HG03457 (cell line): ENCODE data around the gene IHH.

ENCODE experiments used
- ATAC-seq: cut with Tn5 transposase; IDR thresholded peaks from one replicate; pipeline ENCODE4 v1.9.1; 2021; ENCODE audit warnings: moderate number of reproducible peaks; ENCODE audit not compliant: unreplicated experiment

Gene IHH

DNA sequence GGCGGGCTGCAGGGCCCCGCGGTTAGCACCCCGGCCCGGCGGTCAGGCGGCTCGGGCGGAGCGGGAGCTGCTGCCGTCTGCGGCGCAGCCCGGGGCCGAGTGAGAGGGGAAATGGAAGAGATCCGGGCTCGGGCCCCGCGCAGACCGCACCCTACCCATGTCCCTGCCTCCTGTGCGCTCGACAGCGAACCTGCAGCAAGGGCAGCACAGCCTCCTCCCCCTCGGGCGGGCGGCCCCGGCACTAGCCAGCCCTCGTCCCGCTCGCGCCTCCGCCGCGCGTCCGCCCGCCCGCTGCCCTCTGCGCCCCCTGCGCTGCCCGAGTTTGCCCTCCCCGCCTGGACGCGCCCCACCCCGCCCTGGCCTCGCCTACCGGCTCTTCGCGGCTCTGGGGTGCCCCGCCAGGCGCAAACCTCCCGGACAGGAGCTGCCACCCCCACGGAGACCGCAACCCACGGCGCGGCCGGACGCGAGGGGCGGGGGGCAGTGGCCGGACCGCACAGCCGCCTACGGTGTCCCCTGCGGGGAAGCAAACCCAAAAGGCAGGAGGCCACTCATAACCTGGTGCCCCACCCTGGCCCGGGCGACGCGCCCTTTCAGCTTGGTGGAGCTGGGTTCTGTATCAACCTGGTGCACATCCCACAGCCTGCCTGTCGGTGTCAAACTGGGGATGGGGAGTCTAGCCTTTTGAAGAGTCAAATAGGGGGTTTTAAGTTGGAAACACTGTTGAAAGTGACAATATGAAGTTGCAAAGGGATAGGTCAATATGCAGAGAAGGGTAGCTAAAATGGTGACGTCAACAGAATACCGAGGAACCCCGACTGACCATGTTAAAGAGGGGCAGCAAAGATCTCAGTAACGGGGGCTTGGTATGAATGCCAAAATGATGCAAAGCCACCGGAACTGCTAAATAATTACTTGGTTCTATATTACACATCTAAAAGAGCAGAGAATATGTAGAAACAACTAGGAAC lies at the start of gene IHH:
IHH (minus strand) TSS at position 101 of the 971 bp plus-strand sequence. CDS start 454 bp downstream, outside the sequence.
- no peak for ATAC-seq

DNA sequence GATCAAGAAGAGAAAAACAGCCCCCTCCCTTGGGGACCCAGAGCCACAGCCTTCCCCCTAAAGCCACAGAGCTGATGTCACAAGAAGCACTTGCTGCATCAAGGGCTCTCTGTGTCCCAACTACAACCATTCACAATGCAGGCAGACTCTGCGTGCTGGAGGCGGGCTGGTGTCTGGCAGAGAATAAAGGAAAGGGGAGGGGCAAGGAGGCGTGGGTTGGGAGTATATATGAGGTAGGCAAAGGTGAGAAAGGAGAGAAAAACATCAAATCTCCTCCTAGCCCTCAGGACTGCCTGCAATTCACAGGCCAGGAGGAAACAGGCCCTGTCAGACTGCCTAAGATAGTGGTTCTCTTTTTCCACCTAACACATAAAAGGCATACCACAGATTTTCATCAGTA lies 48.8 kb upstream of the IHH start:
- ATAC-seq = no peak

DNA sequence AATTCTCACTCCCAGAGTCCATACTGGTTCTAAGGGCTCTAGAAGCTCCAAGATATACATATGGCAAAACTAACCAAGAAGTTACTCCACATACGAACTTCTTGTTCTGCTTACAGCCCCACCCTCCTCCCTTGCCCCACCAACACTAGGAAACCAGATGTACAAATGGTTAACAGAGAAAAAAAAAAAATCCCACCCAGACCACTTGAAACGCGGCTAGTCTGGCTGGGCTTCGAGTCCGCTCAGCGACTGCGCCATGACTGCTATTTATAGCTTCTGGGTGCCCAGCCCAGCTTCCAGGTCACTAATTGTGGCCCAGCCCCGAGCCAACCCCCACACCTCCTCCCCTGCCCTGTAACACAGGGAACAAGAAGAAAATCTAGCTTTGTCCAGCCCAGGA lies 47.0 kb upstream of the IHH start:
- ATAC-seq = no peak

DNA sequence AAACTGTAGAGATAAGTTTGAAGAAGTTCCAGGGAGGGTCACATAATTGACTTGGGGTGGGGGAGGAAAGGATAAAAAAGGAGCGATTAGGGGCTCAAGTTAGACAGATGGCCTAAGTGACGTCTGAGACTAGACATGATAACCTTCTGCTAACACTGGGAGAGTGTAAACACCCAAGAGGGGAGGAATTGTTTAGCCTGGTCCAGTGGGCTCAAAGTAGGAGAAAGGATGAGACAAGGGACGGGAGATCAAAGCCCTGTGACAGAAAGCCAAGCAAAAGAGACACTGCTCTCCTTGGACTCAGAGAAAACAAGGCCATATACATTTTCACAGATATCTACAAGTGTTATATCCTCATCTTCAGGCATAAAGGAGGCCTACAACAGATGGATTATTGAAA lies 45.5 kb upstream of the IHH start:
- ATAC-seq = no peak

DNA sequence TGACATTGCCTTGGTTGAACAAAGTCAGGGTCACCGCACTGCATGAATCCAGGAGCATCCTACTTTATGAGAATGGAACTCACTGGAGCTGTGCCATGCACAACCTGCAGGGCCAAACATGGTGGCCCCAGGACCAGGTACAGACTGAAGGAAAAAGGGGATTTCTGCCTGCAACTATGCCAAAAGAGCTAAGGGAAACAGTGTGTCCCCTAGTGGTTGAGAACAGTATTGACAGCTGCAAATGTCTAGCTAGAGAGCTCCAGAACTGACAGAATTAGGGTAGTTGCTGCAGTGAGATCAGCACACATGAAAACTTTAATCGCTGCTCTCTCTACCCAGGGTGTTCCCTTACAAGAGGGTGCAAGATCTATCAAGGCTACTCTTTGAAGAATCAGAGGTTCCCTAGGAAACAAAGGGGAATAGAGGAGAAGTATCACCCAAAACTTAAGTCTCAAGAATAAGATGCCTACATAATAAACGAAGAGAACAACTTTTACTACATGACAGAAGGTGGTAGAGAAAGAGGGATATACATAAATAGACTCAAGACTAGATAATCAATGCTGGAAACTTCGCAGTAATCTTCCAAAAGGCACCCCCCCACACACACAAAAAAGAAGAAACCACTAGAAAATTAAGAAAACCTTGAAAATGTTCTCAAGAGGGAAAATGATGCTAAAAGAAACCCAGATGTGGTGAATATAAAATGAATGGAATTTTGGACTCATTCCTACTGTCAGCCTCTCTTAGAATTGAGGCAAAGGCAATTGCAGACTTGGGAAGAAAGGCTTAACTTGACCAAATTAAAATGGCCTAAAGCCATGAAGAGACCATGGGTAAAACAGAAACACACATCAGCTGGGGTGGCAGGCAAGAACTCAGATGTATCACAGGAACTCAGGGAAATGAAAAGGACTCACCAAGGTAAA lies 43.6 kb upstream of the IHH start:
- no peak for ATAC-seq

DNA sequence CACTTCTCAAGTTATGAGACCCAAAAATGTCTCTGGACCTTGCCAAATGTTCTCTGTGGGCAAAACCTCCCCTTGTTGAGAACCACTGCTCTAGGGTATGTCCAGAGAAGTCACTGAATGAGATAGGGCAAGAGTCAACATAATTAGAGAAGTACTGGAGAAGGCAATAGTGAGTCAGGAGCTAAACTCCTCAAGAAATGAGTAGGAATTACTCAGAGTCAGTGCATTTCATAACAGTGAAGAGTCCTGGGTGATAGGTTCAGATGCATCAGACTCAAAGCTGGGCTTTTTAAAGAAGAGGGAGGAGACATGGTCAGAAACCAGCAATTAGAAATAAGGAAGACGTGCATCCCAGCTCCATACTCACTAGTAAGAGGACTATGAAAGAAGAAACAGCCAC lies 38.6 kb upstream of the IHH start:
- ATAC-seq = no peak

DNA sequence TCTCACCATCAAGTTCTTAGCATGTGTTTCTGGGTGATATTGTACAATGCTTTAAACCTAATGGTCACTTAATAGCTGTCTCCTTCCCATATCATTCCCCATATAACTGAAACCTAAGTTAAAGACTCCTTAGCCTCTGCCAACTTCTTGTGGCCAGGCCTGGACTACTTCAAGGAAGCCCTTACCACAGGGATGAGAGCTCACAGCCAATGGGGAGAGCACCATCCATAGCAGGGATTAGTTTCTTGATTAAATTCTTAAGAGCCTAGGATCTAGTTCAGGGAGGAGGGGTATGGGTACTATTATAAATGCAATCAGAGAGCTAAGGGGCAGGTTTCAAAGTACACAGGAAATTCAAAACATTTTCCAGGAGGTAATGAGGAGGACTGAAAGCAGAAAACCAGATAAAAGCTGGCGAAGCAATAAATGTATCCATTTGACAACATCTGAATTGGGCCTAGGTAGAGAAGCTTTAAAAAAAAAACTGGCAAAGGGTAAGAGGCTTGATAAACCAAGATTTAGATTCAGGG lies 34.8 kb upstream of the IHH start:
- no peak for ATAC-seq

DNA sequence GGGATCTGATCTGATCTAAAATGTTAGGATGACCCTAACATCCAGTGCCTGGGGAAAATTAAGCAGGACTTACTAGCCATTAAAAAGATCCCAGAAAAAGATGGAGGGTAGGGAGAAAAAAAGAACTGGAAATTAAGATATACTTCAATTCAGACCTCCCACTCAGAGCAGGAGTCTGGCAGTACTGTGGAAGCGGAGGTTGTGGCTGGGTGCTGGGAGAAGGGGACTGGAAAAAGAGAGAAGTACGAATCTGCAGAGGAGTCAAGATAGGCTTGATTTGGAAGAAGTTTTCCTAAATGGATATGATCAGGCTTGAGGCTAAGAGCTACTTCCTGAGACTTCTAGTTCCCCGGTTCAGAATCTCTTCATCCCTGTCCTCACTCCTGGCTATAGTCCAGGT lies 33.5 kb upstream of the IHH start:
- no peak for ATAC-seq

DNA sequence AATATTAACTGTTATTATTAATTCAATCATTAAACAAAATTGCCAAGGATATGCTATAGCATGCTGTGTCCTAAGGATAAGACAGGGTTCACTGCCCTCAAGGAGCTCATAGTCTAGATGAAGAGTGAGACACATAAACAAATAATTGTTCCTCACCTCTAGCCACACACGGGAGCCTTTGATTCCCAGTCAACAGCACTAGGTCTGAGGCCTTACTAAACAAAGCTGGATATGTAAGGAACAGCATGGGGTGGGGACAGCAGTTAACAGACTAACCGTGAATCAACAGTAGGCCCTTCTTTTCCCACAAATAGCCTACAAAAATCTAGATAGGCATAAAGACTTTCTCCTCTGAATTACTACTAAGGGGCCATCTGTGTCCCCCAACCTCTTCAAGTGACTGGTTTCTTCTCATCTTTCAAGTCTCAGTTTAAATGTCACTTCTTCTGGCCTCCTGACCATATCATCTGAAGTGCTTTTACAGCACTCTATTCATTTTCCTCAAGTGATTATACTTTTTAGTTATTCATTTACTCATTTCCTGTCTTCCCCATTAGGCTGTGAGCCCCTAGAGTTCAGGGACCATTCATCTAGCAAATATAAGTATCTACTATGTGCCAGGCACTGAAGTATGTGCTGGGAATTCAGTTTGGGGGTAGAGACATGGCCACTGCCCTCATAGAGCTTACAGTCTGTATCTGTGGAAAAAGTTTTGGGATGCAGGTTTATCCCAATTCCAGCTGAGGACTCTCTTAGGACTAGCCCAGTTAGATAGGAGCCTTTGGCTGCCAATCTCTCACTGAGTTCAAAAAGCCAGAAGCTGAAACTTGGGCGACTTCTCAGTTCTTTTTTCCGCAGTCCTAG lies 29.9 kb upstream of the IHH start:
- no peak for ATAC-seq

DNA sequence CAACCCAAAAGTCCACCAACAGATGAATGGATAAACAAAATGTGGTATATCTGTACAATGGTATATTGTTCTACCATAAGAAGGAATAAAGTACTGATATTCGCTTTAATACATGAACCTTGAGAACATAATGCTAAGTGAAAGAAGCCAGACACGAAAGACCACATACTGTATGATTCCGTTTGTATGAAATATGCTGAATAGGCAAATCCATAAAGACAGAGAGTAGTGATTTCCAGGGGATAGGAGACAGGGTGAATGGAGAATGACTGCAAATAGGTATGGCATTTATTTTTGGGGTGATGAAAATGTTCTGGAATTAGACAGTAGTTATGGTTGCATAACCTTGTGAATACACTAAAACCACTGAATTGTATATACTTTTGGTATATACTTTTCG lies 28.6 kb upstream of the IHH start:
- no peak for ATAC-seq

DNA sequence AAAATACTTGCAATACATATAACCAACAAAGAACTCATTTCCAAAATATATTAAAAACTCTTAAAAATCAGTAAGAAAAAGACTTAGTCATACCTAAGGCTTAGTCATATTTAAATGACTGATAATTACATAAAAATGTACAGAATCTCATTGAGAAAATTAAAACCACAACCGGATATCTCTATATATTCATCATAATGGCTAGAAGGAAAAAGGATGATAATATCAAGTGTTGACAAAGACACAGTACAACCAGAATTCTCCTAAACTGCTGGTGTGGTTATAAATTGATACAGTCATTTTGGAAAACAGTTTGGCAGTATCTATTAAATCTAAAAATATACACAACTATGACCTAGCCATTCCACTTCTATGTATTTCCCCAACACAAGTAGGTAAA lies 27.1 kb upstream of the IHH start:
- no peak for ATAC-seq

DNA sequence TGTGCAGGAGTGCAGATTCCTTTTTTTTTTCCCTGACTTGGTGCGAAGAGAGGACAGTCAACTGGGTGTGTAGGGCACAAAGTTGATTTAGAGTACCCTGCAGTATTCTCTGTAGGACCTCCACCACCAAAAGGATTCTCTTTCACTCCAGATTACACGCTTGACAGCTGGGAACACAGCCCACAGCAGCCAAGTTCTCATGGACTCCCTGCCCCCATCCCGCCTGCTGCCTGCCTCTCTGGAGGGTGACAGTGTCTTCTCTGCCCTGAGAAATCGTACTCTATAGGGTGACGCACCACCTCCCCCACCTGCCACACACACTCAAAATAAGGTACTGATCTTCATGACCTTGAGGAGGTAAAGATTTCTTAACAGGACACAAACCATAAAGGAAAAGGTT lies 26.6 kb upstream of the IHH start:
- ATAC-seq = no peak

DNA sequence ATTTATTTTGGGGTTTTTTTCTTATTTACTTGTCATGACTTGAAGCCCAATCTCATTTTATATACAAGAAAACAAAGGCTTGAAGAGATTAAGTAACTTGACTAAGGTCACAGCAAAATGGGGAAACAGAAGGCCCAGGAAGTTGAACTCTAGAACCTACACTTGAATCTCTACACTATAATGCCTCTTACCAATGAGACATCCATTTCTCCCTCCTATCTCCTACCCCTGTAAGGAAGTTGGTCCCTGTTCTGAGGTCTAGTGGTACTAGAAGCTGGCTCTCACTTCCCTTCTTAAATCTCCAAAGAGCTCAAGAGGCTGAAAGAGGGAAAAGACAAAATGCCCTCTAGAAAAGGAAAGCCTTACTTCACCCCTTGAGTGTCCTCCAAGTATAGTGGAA lies 25.5 kb upstream of the IHH start:
- no peak for ATAC-seq

DNA sequence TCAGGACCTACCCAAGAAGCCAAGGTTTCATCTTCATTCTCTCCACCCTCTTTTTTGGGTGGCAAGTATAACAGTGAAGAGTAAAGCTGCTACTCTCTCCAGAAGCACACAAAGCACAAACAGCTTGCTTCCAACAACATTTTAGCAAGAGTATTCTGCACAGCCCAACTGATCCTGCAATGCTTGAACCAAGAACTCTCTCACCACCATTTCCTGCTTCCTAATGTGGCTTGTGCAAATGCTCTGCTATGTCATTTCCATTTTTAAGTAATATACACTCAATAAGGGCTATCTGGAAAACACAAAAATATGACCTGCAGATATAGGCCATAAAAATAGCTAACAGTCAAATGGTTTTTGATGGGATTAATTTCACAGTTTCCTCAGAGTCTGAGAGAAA lies 24.1 kb upstream of the IHH start:
- no peak for ATAC-seq

DNA sequence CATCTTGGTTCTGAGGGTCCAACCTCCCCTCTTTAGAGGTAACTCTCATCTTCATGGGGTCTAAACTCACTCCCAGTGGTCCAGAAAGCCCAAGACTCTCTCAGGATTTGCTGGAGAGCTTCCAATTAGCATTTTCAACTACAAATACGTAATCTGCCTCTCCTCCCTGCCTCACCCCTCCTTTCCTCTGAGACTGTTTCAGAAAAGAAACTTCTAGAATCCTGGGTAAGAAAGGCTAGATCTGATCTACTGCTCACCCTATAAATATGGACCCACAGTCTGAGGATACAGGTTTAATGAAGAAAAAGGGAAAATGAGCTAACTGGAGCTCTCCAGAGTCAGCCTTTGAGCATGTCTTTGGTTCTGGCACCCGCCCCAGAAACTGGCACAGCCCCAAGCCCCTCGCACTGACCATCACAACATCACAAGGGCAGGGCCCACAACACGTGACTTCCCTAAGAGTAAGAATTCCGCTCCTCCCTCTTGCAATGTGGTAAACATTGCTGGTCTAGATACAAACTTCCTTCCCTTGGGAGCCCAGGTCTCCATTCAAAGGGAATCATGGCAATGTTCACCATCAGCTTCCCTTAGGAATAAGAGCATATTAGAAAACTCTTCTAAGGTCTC lies 21.7 kb upstream of the IHH start:
- ATAC-seq = no peak

DNA sequence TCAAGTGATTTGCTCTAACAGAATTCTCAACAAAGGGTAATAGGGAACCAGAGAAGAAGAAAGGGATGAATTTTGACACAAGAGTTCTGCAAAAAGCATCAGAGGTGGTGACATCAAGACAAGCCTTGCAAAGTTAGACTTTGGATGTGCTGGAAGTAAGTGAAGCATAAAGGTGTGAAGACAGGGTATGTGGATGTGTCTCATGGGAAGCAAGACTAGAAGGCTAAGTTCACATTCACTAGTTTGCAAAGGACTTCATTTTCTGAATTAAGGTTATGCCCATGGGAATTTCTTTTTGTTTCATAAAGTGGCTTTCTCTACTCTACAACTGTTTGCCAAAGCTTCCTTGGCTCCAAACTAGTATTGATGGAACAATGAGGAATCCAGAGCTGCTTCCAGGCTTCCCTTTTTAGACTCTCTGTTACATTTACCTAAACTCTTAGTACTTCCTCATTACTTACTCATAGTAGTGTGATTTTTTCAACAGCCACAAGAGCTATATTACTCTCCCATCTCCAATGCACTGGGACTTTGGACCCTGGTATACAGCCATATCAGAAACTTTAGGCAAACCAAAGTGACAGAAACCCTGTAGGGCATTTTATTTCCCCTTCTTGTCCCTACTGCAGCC lies 21.1 kb upstream of the IHH start:
- ATAC-seq = no peak

DNA sequence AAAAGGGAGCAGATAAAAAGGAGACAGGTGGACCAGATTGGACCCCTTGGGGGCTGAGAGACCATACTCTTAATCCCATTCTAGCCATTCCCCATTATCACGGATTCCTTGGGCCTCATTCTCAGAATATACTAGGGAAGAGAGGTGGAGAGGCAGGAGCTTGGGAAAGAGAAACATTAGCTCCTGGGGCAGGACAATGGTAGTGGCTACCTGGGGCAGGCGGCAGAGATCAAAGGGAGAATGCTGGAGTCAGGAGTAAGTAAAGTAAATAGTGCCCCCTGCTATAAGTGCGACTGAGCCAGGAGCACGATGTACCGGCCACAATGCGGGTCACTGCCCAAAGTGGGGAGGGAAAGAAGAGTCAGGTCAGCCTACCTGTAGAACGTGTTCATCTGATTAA lies 20.4 kb upstream of the IHH start:
- ATAC-seq = no peak

DNA sequence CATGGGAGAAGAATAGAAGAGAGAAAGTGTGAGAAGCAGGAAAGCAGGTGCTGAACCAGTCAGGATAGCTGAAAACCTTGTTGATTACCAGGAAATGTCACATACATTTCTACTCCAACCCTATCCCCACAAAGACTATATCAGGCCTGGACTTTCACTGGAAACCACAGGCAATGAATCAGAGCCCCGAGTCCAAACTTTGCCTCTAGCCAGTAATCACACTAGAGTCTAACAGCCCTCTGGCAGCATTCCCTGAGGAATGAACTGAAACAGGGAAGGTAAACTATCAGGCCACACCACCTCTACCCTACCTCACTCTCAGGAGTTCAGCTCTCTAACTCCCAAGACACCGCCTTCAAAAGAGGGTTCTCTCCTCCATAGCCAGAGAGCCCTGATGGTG lies 18.7 kb upstream of the IHH start:
- ATAC-seq = no peak

DNA sequence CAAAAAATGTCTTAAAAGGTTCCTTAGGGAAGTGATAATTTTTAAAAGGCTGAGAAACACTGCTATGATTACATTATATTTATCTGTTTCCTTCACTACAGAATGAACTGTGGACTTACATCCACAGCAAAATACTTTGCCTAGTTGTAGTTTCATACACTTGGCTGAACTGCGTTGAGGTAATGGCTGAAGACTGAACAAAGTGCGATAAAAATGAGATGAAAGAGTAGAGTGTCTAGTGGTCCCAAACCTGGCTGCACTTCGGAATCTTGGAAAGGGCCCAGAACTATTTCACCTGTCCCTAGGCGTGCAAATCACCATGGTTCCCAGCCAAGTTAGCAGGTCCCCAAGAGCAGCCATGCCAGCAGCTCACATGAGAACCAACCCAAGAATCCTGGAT lies 18.2 kb upstream of the IHH start:
- no peak for ATAC-seq

DNA sequence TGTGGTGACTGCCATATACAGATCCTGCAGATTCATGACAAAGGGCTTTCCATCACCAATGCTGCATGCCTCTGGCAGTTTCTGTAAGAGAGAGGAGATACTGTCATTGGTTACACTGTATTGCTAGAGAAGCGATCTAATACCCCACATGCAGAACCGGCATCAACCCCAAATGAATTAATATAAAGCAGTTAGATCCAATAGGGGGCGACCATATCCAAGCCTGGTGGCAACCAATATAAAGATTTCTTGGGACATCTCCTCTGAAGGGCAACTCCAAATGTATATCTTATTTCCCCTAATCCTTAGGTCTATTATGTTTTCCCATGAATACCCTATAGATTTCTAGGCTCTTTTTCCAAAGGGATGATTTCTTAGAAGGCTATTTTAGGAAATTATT lies 17.4 kb upstream of the IHH start:
- ATAC-seq = no peak
